Chondrocyte (in vitro differentiated cells): Measurements from ENCODE around the gene ALPK3. TPM values are rescaled to one million over a fixed set of nuclear protein-coding genes. Genes with fewer than 3 reads are reported as not detected.

Experiments used
- DNase-seq: peaks from one replicate; pipeline ENCODE4 v3.0.0; 2021; ENCODE audit warnings: mixed read lengths, low spot score
- H3K27ac Mint-ChIP-seq: one replicate; pipeline ENCODE4 v1.8.0; 2021; ENCODE audit warnings: mild to moderate bottlenecking, moderate library complexity, mixed read lengths; ENCODE audit not compliant: unreplicated experiment
- H3K27me3 Mint-ChIP-seq: 2 replicates; pipeline ENCODE4 v1.8.0; 2021; ENCODE audit warnings: low read depth, mixed read lengths
- H3K36me3 Mint-ChIP-seq: 2 replicates; pipeline ENCODE4 v1.8.0; 2021; ENCODE audit warnings: low read depth, mixed read lengths
- H3K4me1 Mint-ChIP-seq: 2 replicates; pipeline ENCODE4 v1.8.0; 2021; ENCODE audit warnings: low read depth, mild to moderate bottlenecking, mixed read lengths
- H3K4me3 Mint-ChIP-seq: one replicate; pipeline ENCODE4 v1.8.0; 2021; ENCODE audit warnings: mild to moderate bottlenecking, moderate library complexity, mixed read lengths; ENCODE audit not compliant: unreplicated experiment
- H3K9me3 Mint-ChIP-seq: 2 replicates; pipeline ENCODE4 v1.8.0; 2021; ENCODE audit warnings: low read depth, mixed read lengths
- total RNA-seq: library from RNA; stranded (reverse); gene quantifications from 3 replicates; pipeline ENCODE4 v1.2.1, GENCODE V29; 2021
- TF ChIP-seq, protein P1 (sequence below): fragments of 200-600 bp; sonication (generic); IDR thresholded peaks from 2 replicates; pipeline ENCODE4 v1.5.0; 2021; ENCODE audit warnings: antibody characterized with exemption, mild to moderate bottlenecking, moderate library complexity

Gene ALPK3
- total RNA-seq, 1 donor from 2014 or later, result 6.4 TPM

DNA sequence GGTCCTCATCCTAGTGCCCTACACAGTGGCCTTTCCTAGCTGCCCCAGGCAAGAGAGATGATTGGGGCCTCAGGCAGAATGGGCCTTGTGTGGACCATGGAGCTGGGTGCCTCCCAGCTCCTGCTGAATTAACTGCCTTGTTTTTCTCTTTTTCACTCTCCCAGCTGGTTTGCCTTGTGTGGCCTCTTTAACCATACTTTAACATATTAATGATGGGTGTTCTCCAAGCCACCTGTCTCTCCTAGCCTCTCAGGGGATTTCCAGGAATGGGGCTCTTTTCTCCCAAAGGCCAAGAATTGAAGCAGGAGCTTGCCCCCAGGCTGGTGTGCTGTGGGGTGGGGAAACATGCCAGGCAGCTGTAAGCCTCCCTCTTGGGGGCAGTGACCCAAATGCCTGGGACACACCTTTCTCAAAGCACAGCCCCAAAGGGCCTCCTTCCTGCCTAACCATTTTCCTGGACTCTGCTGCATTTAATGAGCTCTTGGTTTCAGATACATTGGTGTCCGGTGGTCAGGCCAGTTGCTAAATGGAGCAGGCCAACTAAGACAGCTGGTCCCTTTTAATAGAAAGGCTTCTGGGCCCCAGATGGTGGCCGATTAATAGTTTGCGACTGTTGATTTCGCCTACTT is 5.6 kb downstream of the ALPK3 start:
- no peaks in the 10 kb centered on the region for H3K27me3 Mint-ChIP-seq
- no peak overlapping the region for H3K27ac Mint-ChIP-seq
- H3K4me3 Mint-ChIP-seq, result no peak overlapping the region
- no peaks in the 10 kb centered on the region for H3K9me3 Mint-ChIP-seq
- no peak for DNase-seq
- TF ChIP-seq, protein P1, sequence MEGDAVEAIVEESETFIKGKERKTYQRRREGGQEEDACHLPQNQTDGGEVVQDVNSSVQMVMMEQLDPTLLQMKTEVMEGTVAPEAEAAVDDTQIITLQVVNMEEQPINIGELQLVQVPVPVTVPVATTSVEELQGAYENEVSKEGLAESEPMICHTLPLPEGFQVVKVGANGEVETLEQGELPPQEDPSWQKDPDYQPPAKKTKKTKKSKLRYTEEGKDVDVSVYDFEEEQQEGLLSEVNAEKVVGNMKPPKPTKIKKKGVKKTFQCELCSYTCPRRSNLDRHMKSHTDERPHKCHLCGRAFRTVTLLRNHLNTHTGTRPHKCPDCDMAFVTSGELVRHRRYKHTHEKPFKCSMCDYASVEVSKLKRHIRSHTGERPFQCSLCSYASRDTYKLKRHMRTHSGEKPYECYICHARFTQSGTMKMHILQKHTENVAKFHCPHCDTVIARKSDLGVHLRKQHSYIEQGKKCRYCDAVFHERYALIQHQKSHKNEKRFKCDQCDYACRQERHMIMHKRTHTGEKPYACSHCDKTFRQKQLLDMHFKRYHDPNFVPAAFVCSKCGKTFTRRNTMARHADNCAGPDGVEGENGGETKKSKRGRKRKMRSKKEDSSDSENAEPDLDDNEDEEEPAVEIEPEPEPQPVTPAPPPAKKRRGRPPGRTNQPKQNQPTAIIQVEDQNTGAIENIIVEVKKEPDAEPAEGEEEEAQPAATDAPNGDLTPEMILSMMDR, result no peak
- H3K4me1 Mint-ChIP-seq, result peaks cover 21% of the 10 kb centered on the region
- peaks cover 5% of the 10 kb centered on the region for H3K36me3 Mint-ChIP-seq

GRCh38 chr15:84823282-84823878 is 6.2 kb downstream of the ALPK3 start:
- no peak overlapping the region for H3K4me3 Mint-ChIP-seq
- H3K27me3 Mint-ChIP-seq, result no peaks in the 10 kb centered on the region
- TF ChIP-seq, protein P1, result no peak
- no peak overlapping the region for H3K27ac Mint-ChIP-seq
- DNase-seq, result no peak
- peaks cover 19% of the 10 kb centered on the region for H3K4me1 Mint-ChIP-seq
- H3K36me3 Mint-ChIP-seq, result peaks cover 5% of the 10 kb centered on the region
- H3K9me3 Mint-ChIP-seq, result no peaks in the 10 kb centered on the region

DNA sequence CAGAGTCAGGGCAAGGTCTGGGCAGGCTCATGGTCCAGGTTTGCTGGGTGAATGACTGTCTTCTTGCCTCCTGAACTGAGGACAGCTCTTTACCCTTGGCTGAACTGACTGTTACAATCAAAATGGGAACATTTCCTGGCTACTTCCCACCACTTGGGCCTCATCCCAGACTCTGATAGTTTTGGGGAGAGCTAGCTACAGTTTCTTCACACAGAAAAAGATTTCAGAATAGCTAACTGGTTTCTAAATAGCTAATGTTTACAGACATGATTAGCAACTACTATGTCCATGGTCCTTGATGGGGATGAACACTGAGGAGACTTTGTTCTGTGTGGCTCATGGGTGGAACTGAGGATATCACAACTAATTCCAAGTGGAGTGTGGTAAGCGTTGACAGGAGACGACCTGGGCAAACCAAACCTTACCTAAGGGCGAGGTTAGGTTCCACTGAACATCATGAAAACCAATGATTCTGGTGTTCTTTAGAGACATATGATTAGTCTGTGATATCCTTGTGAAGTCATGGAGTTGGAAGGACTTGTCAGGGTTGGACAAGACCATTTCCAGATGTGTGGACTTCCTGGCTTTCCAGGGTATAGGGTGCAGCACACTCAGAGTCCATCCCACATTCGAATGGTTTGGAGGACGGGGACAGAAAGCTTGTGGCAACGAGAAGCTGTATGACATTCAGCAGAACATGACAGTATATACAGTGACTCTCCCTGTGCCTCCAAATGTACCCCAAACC is 7.3 kb downstream of the ALPK3 start:
- no peak for DNase-seq
- no peak overlapping the region for H3K4me3 Mint-ChIP-seq
- no peaks in the 10 kb centered on the region for H3K27me3 Mint-ChIP-seq
- TF ChIP-seq, protein P1, result no peak
- H3K36me3 Mint-ChIP-seq, result peaks cover 5% of the 10 kb centered on the region
- no peaks in the 10 kb centered on the region for H3K9me3 Mint-ChIP-seq
- no peak overlapping the region for H3K27ac Mint-ChIP-seq
- H3K4me1 Mint-ChIP-seq, result peaks cover 12% of the 10 kb centered on the region

DNA sequence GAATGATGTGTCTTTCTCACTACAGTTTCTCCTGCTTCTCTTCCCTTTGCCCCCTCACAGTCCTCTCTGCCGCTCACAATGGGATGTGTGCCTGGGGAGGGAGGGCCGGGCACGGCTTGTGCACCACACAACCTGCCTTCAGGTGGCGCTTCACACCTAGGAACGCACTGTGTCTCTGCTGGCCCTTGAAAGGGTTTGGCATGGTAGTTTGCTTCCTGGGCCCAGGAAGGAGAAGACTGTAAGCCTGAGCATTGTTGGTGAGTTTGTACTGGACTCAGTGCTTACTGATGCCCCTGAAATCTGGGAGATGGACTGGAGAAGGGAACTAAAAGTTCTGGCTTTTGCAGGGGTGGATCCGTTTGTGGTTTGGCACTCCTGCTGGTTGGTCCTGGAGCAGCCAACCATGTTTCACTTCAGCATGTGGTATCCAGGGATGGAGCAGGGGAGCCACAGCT is 9.2 kb downstream of the ALPK3 start:
- Mint-ChIP-seq H3K27ac (no peak overlapping the region), H3K4me3 (no peak overlapping the region), H3K27me3 (no peaks in the 10 kb centered on the region), H3K4me1 (peaks cover 8% of the 10 kb centered on the region), H3K9me3 (no peaks in the 10 kb centered on the region), H3K36me3 (peaks cover 7% of the 10 kb centered on the region)
- no peak for DNase-seq
- TF ChIP-seq, protein P1, result peak; percentile 59

DNA sequence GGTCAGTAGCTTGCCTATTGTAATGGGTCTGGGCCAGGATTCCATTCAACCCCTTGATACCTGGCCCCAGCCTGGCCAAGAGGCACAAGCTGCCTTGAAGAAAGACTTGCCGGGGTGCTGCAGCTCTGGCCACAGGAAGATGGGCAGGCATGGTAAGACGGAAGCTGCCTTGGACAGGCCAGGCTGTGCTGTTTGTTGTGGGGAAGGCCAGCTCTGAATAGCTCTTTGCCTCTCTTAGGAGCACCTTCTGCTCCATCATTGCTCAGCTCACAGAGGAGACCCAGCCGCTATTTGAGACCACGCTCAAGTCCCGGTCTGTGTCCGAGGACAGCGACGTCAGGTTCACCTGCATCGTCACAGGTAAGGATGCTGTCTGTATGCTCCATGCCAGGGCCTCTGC is 10.1 kb downstream of the ALPK3 start:
- H3K4me1 Mint-ChIP-seq, result peaks cover 8% of the 10 kb centered on the region
- peaks cover 3% of the 10 kb centered on the region for H3K36me3 Mint-ChIP-seq
- no peak overlapping the region for H3K4me3 Mint-ChIP-seq
- H3K27me3 Mint-ChIP-seq, result no peaks in the 10 kb centered on the region
- no peaks in the 10 kb centered on the region for H3K9me3 Mint-ChIP-seq
- no peak for DNase-seq
- TF ChIP-seq, protein P1, result no peak
- H3K27ac Mint-ChIP-seq, result no peak overlapping the region
